Measurements from ENCODE around the gene CDC37L1. TPM values are rescaled to one million over a fixed set of nuclear protein-coding genes. Genes with fewer than 3 reads are reported as not detected.

The CDC37L1 gene
- total RNA-seq, 1 donor from 2014 or later, result 21.8 TPM

GRCh38 chr9:4680173-4680525 lies 780 bp downstream of the CDC37L1 start:
- DNase-seq (ENCODE audit: low read depth), result no peak
- TF ChIP-seq CTCF (conservative IDR thresholded peaks at IDR 0.05; ENCODE audit: low read depth, low read length), result no peak
- H3K4me3 ChIP-seq (ENCODE audit: low read depth, low read length), result peak overlapping the region; percentile 93

- H3K4me3 ChIP-seq (ENCODE audit: low read depth, low read length), result peak overlapping the region; percentile 93
- no peak for DNase-seq (ENCODE audit: low read depth)
- no peak for TF ChIP-seq CTCF (conservative IDR thresholded peaks at IDR 0.05; ENCODE audit: low read depth, low read length)
Measured at GRCh38 chr9:4680750-4681149, 1.4 kb downstream of the CDC37L1 start.

- DNase-seq (ENCODE audit: low read depth), result no peak
- no peak for TF ChIP-seq CTCF (conservative IDR thresholded peaks at IDR 0.05; ENCODE audit: low read depth, low read length)
- no peak overlapping the region for H3K4me3 ChIP-seq (ENCODE audit: low read depth, low read length)
Measured at GRCh38 chr9:4684820-4685219, 5.5 kb downstream of the CDC37L1 start.

- DNase-seq (ENCODE audit: low read depth), result no peak
- no peak for TF ChIP-seq CTCF (conservative IDR thresholded peaks at IDR 0.05; ENCODE audit: low read depth, low read length)
- no peak overlapping the region for H3K4me3 ChIP-seq (ENCODE audit: low read depth, low read length)
Measured at GRCh38 chr9:4686112-4686511, 6.7 kb downstream of the CDC37L1 start.

- no peak for DNase-seq (ENCODE audit: low read depth)
- no peak overlapping the region for H3K4me3 ChIP-seq (ENCODE audit: low read depth, low read length)
- TF ChIP-seq CTCF (conservative IDR thresholded peaks at IDR 0.05; ENCODE audit: low read depth, low read length), result no peak
Measured at GRCh38 chr9:4686584-4686983, 7.2 kb downstream of the CDC37L1 start.

GRCh38 chr9:4689021-4689420 lies 9.7 kb downstream of the CDC37L1 start:
- H3K4me3 ChIP-seq (ENCODE audit: low read depth, low read length), result no peak overlapping the region
- no peak for TF ChIP-seq CTCF (conservative IDR thresholded peaks at IDR 0.05; ENCODE audit: low read depth, low read length)
- no peak for DNase-seq (ENCODE audit: low read depth)

- no peak for TF ChIP-seq CTCF (conservative IDR thresholded peaks at IDR 0.05; ENCODE audit: low read depth, low read length)
- H3K4me3 ChIP-seq (ENCODE audit: low read depth, low read length), result no peak overlapping the region
- no peak for DNase-seq (ENCODE audit: low read depth)
Measured at GRCh38 chr9:4689687-4690104, 10.3 kb downstream of the CDC37L1 start.

All from epithelial cell of proximal tubule (primary cell).